HepG2 (cell line): ENCODE measurements around the gene TTC39C. TPM values are rescaled to one million over a fixed set of nuclear protein-coding genes. Genes with fewer than 3 reads are reported as not detected.

ENCODE experiments used
- ATAC-seq: fragments of 200-7000 bp; cut with Tn5 transposase; 3 replicates; pipeline ENCODE4 v1.9.1; 2020; ENCODE audit warnings: mild to moderate bottlenecking, moderate library complexity
- BruUV-seq: library from RNA; stranded (reverse); fragments of 400-500 nt; replicated peaks from 2 replicates; lab custom pipeline; 2021; lab: Mats Ljungman, UMichigan
- CTCF ChIA-PET: fragments of 300-600 bp; formaldehyde crosslinking; extraction: SDS; loops from one replicate; lab custom pipeline; 2021; ENCODE audit warnings: low total read pairs, inconsistent platforms, low intra/inter-chr PET ratio; lab: Yijun Ruan, JAX
- POLR2A ChIA-PET: fragments of 350-600 bp; sonication (Branson Sonifier 250); formaldehyde crosslinking; loops from one replicate; lab custom pipeline; 2020; ENCODE audit warnings: antibody characterized with exemption, inconsistent platforms; lab: Yijun Ruan, JAX
- DNase-seq: peaks from one replicate; pipeline ENCODE4 v3.0.0-alpha.2; 2015; ENCODE audit warnings: low spot score
- FAIRE-seq: peaks from 3 replicates; lab custom pipeline; 2011; peaks lifted over from hg19 to GRCh38; lab: Jason Lieb, UNC
- H2AFZ ChIP-seq: one replicate; pipeline ENCODE4 v1.6.1; 2011; ENCODE audit warnings: low read length, inconsistent platforms
- H3K27ac ChIP-seq: fragments of 300-600 bp; 3 replicates; pipeline ENCODE4 v1.8.0; 2011; ENCODE audit warnings: mixed run types, mild to moderate bottlenecking, mixed read lengths, low read length, inconsistent platforms; ENCODE audit not compliant: insufficient read depth; ENCODE audit errors: extremely low read length
- H3K27me3 ChIP-seq, 2 experiments: fragments of 200-600 bp in 1 of 2; 2 replicates in 1 of 2; 3 replicates in 1 of 2; pipeline versions ENCODE4 v1.6.0 to v1.8.0; 2011; ENCODE audit warnings: low read length in 2 of 2, mild to moderate bottlenecking in 2 of 2, moderate library complexity in 2 of 2, inconsistent platforms in 1 of 2; ENCODE audit not compliant: insufficient read depth in 2 of 2, control insufficient read depth in 1 of 2
- H3K36me3 ChIP-seq, 2 experiments: fragments of 200-600 bp in 1 of 2; replicated peaks in 1 of 2; 2 replicates in 1 of 2; 3 replicates in 1 of 2; pipeline versions ENCODE4 v1.5.1 to v1.8.0; 2011; ENCODE audit warnings: low read length in 2 of 2, inconsistent platforms in 1 of 2; ENCODE audit not compliant: insufficient read depth in 2 of 2, control insufficient read depth in 1 of 2
- H3K4me1 ChIP-seq: 2 replicates; pipeline ENCODE4 v1.5.1; 2012; ENCODE audit warnings: low read length, inconsistent platforms; ENCODE audit not compliant: insufficient read depth
- H3K4me2 ChIP-seq: 2 replicates; pipeline ENCODE4 v1.6.0; 2011; ENCODE audit warnings: low read depth, low read length, inconsistent platforms
- H3K4me3 ChIP-seq, 3 experiments: fragments of 200-600 bp in 1 of 3; sonication (generic), shearing (Covaris generic) in 1 of 3; replicated peaks in 1 of 3; 2 replicates each; pipeline ENCODE4 v1.5.1; 2011 to 2016; ENCODE audit warnings: low read length in 3 of 3, inconsistent platforms in 2 of 3, low read depth in 2 of 3, mild to moderate bottlenecking in 2 of 3, control low read depth in 1 of 3, mixed read lengths in 1 of 3; ENCODE audit not compliant: insufficient read depth in 1 of 3
- H3K79me2 ChIP-seq: one replicate; pipeline ENCODE4 v1.6.1; 2011; ENCODE audit warnings: low read length, inconsistent platforms; ENCODE audit not compliant: insufficient read depth
- H3K9ac ChIP-seq: 2 replicates; pipeline ENCODE4 v1.6.0; 2011; ENCODE audit warnings: mild to moderate bottlenecking, low read depth, low read length, inconsistent platforms; ENCODE audit not compliant: insufficient read depth
- H3K9me3 ChIP-seq: 2 replicates; pipeline ENCODE4 v1.5.1; 2012; ENCODE audit warnings: mild to moderate bottlenecking, low read length
- H4K20me1 ChIP-seq: 2 replicates; pipeline ENCODE4 v1.6.0; 2011; ENCODE audit warnings: inconsistent platforms, mild to moderate bottlenecking, low read length, moderate library complexity; ENCODE audit not compliant: insufficient read depth
- BATF2 ChIP-seq: sonication (generic); formaldehyde crosslinking; IDR thresholded peaks from 2 replicates; pipeline ENCODE4 v1.8.0; 2022; ENCODE audit warnings: mild to moderate bottlenecking, missing genetic modification reagents, moderate library complexity
- CC2D1A ChIP-seq: sonication (generic); formaldehyde crosslinking; IDR thresholded peaks from 2 replicates; pipeline ENCODE4 v1.8.1; 2023; ENCODE audit warnings: mild to moderate bottlenecking, missing genetic modification reagents
- ZNF354B ChIP-seq: sonication (generic); formaldehyde crosslinking; IDR thresholded peaks from 2 replicates; pipeline ENCODE4 v1.8.0; 2022; ENCODE audit warnings: mild to moderate bottlenecking, missing genetic modification reagents
- ZNF510 ChIP-seq: sonication (generic); formaldehyde crosslinking; IDR thresholded peaks from 2 replicates; pipeline ENCODE4 v1.4.0; 2020; ENCODE audit warnings: low read depth, mild to moderate bottlenecking, missing genetic modification reagents
- ZNF629 ChIP-seq: sonication (generic); formaldehyde crosslinking; conservative IDR thresholded peaks from 2 replicates; pipeline ENCODE4 v1.5.0; 2020; ENCODE audit warnings: missing genetic modification reagents
- WGBS: methylation state at CpG from one replicate; pipeline ENCODE4 v1.1.6; 2017; ENCODE audit warnings: low lambda C conversion rate; 5-methylcytosine and 5-hydroxymethylcytosine counted together
- in situ Hi-C: cut with HindIII; loops from 2 replicates; pipeline ENCODE4 v1.10.0; 2017; ENCODE audit warnings: low pct_unique_long_range_greater_than_20kb; ENCODE audit not compliant: extremely low pct_ligation_motif_present
- intact Hi-C: fragments of 100-400 bp; cut with micrococcal nuclease; formaldehyde crosslinking; loops from one replicate; pipeline ENCODE4 v1.10.0; 2022; ENCODE audit not compliant: unreplicated experiment
- polyA plus RNA-seq, 8 experiments: library from polyadenylated mRNA; depleted of rRNA in 3 of 8; stranded (reverse) in 7 of 8; unstranded in 1 of 8; fragments of >200 nt; fragmentation: Illumina TruSeq in 4 of 8; extraction: Trizol in 4 of 8; gene quantifications; 2 replicates each; pipeline versions ENCODE4 v1.2.1 to v1.2.3, GENCODE V29; 2011 to 2016; ENCODE audit warnings: low read depth in 4 of 8, missing spikeins in 1 of 8, mixed read lengths in 1 of 8; ENCODE audit not compliant: insufficient read depth in 1 of 8
- total RNA-seq, 5 experiments: library from RNA; depleted of rRNA; stranded (reverse); fragments of >200 nt; fragmentation: Illumina TruSeq; extraction: Trizol; gene quantifications; 2 replicates each; pipeline ENCODE4 v1.2.3, GENCODE V29; 2016; ENCODE audit warnings: low read depth in 1 of 5
- TF ChIP-seq, protein P1 (sequence below): sonication (generic); formaldehyde crosslinking; conservative IDR thresholded peaks from 2 replicates; pipeline ENCODE4 v1.4.0; 2020; ENCODE audit warnings: missing genetic modification reagents
- TF ChIP-seq, protein P2 (sequence below): sonication (generic); formaldehyde crosslinking; IDR thresholded peaks from 2 replicates; pipeline ENCODE4 v1.5.0; 2020; ENCODE audit warnings: mild to moderate bottlenecking, missing genetic modification reagents, moderate library complexity

The TTC39C gene
- total and polyA plus RNA-seq, 2 of the 13 experiments (the other 11 are each of a cell fraction or from before 2014, with no cell fraction given), result 19.1 to 25.9 TPM

GRCh38 chr18:24033641-24034412, 19.3 kb downstream of the TTC39C start (continued):
- TF ChIP-seq, protein P1, sequence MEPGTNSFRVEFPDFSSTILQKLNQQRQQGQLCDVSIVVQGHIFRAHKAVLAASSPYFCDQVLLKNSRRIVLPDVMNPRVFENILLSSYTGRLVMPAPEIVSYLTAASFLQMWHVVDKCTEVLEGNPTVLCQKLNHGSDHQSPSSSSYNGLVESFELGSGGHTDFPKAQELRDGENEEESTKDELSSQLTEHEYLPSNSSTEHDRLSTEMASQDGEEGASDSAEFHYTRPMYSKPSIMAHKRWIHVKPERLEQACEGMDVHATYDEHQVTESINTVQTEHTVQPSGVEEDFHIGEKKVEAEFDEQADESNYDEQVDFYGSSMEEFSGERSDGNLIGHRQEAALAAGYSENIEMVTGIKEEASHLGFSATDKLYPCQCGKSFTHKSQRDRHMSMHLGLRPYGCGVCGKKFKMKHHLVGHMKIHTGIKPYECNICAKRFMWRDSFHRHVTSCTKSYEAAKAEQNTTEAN, result no peak
- TF ChIP-seq CC2D1A (CRISPR knock-in tag), result no peak
- TF ChIP-seq, protein P2, sequence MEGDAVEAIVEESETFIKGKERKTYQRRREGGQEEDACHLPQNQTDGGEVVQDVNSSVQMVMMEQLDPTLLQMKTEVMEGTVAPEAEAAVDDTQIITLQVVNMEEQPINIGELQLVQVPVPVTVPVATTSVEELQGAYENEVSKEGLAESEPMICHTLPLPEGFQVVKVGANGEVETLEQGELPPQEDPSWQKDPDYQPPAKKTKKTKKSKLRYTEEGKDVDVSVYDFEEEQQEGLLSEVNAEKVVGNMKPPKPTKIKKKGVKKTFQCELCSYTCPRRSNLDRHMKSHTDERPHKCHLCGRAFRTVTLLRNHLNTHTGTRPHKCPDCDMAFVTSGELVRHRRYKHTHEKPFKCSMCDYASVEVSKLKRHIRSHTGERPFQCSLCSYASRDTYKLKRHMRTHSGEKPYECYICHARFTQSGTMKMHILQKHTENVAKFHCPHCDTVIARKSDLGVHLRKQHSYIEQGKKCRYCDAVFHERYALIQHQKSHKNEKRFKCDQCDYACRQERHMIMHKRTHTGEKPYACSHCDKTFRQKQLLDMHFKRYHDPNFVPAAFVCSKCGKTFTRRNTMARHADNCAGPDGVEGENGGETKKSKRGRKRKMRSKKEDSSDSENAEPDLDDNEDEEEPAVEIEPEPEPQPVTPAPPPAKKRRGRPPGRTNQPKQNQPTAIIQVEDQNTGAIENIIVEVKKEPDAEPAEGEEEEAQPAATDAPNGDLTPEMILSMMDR (CRISPR knock-in tag), result 0 out of 2 replicates have a peak, but pooled peaks have one; percentile 3

- no peak for TF ChIP-seq BATF2 (CRISPR knock-in tag)
- TF ChIP-seq ZNF510, result no peak
- TF ChIP-seq ZNF629 (CRISPR knock-in tag), result no peak
- TF ChIP-seq ZNF354B (CRISPR knock-in tag), result no peak
- no peak overlapping the region for H3K27ac ChIP-seq
- no peaks in the 10 kb centered on the region for H3K9me3 ChIP-seq
- intact Hi-C loops, result no loop called here
- H3K9ac ChIP-seq, result no peak overlapping the region
- H3K27me3 ChIP-seq, result no peaks in the 10 kb centered on the region
- BruUV-seq, result no TSS peak
- FAIRE-seq, result no peak
- no peak for DNase-seq
- no peak overlapping the region for H2AFZ ChIP-seq
- in situ Hi-C loops, result no loop called here
- no peak for ATAC-seq
- WGBS, result 97% methylated on average over 4 of the region's 4 CpGs
- no peaks in the 10 kb centered on the region for H4K20me1 ChIP-seq
- ChIA-PET CTCF (no interaction called here), POLR2A (no interaction called here)
- H3K4me2 ChIP-seq, result no peak overlapping the region
- no peaks in the 10 kb centered on the region for H3K36me3 ChIP-seq
- peaks cover 16% of the 10 kb centered on the region for H3K4me1 ChIP-seq
- H3K4me3 ChIP-seq, result no peak overlapping the region
- H3K79me2 ChIP-seq, result peaks cover 3% of the 10 kb centered on the region
These were observed 20.8 kb downstream of the TTC39C start for GRCh38 chr18:24035316-24035715.
